ENCODE data around the gene RALGAPA2.

DNA sequence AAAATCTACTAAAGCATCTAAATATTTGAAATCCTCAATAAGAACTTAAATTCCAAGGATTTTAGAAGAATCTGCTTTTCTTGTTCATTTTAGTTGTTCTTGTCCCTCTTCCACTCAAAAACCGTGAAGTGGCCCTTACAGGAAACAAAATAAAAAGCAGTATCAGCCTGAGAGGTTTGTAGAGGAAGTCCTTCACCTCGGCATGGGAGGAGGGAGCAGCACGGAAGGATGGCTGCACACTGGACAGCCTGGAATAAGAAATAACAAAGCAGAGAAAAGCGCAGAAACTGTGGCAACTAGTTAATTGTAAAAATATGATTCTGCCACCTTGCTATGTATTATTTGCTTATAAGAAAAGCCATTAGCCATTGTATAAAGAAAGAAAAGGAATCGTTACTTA, 46.1 kb downstream of the RALGAPA2 start:
- TF ChIP-seq CREB1 (CRISPR knock-in tag; IDR thresholded peaks at IDR 0.05; ENCODE audit: low read depth) (no peak), EZH2 (IDR thresholded peaks at IDR 0.05; ENCODE audit: low read depth, unreplicated experiment) (no peak), EZH2phosphoT487 (IDR thresholded peaks at IDR 0.05; ENCODE audit: unreplicated experiment) (no peak), JUNB (IDR thresholded peaks at IDR 0.05; ENCODE audit: unreplicated experiment) (no peak), POLR2AphosphoS5 (IDR thresholded peaks at IDR 0.05; ENCODE audit: low read depth) (no peak)
- TF ChIP-seq, protein P1, sequence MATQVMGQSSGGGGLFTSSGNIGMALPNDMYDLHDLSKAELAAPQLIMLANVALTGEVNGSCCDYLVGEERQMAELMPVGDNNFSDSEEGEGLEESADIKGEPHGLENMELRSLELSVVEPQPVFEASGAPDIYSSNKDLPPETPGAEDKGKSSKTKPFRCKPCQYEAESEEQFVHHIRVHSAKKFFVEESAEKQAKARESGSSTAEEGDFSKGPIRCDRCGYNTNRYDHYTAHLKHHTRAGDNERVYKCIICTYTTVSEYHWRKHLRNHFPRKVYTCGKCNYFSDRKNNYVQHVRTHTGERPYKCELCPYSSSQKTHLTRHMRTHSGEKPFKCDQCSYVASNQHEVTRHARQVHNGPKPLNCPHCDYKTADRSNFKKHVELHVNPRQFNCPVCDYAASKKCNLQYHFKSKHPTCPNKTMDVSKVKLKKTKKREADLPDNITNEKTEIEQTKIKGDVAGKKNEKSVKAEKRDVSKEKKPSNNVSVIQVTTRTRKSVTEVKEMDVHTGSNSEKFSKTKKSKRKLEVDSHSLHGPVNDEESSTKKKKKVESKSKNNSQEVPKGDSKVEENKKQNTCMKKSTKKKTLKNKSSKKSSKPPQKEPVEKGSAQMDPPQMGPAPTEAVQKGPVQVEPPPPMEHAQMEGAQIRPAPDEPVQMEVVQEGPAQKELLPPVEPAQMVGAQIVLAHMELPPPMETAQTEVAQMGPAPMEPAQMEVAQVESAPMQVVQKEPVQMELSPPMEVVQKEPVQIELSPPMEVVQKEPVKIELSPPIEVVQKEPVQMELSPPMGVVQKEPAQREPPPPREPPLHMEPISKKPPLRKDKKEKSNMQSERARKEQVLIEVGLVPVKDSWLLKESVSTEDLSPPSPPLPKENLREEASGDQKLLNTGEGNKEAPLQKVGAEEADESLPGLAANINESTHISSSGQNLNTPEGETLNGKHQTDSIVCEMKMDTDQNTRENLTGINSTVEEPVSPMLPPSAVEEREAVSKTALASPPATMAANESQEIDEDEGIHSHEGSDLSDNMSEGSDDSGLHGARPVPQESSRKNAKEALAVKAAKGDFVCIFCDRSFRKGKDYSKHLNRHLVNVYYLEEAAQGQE (IDR thresholded peaks at IDR 0.05; ENCODE audit: unreplicated experiment), result no peak
- TF ChIP-seq, protein P2, sequence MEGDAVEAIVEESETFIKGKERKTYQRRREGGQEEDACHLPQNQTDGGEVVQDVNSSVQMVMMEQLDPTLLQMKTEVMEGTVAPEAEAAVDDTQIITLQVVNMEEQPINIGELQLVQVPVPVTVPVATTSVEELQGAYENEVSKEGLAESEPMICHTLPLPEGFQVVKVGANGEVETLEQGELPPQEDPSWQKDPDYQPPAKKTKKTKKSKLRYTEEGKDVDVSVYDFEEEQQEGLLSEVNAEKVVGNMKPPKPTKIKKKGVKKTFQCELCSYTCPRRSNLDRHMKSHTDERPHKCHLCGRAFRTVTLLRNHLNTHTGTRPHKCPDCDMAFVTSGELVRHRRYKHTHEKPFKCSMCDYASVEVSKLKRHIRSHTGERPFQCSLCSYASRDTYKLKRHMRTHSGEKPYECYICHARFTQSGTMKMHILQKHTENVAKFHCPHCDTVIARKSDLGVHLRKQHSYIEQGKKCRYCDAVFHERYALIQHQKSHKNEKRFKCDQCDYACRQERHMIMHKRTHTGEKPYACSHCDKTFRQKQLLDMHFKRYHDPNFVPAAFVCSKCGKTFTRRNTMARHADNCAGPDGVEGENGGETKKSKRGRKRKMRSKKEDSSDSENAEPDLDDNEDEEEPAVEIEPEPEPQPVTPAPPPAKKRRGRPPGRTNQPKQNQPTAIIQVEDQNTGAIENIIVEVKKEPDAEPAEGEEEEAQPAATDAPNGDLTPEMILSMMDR (conservative IDR thresholded peaks at IDR 0.05; ENCODE audit: low read depth in 2 of 2), result no peak
- TF ChIP-seq, protein P3, sequence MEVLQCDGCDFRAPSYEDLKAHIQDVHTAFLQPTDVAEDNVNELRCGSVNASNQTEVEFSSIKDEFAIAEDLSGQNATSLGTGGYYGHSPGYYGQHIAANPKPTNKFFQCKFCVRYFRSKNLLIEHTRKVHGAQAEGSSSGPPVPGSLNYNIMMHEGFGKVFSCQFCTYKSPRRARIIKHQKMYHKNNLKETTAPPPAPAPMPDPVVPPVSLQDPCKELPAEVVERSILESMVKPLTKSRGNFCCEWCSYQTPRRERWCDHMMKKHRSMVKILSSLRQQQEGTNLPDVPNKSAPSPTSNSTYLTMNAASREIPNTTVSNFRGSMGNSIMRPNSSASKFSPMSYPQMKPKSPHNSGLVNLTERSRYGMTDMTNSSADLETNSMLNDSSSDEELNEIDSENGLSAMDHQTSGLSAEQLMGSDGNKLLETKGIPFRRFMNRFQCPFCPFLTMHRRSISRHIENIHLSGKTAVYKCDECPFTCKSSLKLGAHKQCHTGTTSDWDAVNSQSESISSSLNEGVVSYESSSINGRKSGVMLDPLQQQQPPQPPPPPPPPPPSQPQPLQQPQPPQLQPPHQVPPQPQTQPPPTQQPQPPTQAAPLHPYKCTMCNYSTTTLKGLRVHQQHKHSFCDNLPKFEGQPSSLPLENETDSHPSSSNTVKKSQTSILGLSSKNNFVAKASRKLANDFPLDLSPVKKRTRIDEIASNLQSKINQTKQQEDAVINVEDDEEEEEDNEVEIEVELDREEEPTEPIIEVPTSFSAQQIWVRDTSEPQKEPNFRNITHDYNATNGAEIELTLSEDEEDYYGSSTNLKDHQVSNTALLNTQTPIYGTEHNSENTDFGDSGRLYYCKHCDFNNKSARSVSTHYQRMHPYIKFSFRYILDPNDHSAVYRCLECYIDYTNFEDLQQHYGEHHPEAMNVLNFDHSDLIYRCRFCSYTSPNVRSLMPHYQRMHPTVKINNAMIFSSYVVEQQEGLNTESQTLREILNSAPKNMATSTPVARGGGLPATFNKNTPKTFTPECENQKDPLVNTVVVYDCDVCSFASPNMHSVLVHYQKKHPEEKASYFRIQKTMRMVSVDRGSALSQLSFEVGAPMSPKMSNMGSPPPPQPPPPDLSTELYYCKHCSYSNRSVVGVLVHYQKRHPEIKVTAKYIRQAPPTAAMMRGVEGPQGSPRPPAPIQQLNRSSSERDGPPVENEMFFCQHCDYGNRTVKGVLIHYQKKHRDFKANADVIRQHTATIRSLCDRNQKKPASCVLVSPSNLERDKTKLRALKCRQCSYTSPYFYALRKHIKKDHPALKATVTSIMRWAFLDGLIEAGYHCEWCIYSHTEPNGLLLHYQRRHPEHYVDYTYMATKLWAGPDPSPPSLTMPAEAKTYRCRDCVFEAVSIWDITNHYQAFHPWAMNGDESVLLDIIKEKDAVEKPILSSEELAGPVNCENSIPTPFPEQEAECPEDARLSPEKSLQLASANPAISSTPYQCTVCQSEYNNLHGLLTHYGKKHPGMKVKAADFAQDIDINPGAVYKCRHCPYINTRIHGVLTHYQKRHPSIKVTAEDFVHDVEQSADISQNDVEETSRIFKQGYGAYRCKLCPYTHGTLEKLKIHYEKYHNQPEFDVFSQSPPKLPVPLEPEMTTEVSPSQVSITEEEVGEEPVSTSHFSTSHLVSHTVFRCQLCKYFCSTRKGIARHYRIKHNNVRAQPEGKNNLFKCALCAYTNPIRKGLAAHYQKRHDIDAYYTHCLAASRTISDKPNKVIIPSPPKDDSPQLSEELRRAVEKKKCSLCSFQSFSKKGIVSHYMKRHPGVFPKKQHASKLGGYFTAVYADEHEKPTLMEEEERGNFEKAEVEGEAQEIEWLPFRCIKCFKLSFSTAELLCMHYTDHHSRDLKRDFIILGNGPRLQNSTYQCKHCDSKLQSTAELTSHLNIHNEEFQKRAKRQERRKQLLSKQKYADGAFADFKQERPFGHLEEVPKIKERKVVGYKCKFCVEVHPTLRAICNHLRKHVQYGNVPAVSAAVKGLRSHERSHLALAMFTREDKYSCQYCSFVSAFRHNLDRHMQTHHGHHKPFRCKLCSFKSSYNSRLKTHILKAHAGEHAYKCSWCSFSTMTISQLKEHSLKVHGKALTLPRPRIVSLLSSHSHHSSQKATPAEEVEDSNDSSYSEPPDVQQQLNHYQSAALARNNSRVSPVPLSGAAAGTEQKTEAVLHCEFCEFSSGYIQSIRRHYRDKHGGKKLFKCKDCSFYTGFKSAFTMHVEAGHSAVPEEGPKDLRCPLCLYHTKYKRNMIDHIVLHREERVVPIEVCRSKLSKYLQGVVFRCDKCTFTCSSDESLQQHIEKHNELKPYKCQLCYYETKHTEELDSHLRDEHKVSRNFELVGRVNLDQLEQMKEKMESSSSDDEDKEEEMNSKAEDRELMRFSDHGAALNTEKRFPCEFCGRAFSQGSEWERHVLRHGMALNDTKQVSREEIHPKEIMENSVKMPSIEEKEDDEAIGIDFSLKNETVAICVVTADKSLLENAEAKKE (CRISPR knock-in tag; IDR thresholded peaks at IDR 0.05), result no peak
